DMS153 (cell line): Measurements from ENCODE around the gene FYB2.

Source experiments
- DNase-seq: peaks from one replicate; lab custom pipeline; 2025; lab: John Stamatoyannopoulos, UW

The FYB2 gene, protein sequence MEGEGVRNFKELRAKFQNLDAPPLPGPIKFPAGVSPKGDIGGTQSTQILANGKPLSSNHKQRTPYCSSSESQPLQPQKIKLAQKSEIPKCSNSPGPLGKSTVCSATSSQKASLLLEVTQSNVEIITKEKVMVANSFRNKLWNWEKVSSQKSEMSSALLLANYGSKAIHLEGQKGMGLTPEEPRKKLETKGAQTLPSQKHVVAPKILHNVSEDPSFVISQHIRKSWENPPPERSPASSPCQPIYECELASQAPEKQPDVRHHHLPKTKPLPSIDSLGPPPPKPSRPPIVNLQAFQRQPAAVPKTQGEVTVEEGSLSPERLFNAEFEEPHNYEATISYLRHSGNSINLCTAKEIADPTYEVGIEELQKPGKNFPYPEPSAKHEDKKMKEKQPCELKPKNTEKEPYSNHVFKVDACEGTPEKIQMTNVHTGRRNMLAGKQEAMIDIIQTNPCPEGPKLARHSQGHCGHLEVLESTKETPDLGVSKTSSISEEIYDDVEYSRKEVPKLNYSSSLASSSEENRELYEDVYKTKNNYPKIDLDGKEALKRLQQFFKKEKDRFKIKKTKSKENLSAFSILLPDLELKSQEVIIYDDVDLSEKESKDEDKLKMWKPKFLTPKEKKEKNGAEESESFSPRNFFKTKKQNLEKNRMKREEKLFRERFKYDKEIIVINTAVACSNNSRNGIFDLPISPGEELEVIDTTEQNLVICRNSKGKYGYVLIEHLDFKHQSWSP

DNA sequence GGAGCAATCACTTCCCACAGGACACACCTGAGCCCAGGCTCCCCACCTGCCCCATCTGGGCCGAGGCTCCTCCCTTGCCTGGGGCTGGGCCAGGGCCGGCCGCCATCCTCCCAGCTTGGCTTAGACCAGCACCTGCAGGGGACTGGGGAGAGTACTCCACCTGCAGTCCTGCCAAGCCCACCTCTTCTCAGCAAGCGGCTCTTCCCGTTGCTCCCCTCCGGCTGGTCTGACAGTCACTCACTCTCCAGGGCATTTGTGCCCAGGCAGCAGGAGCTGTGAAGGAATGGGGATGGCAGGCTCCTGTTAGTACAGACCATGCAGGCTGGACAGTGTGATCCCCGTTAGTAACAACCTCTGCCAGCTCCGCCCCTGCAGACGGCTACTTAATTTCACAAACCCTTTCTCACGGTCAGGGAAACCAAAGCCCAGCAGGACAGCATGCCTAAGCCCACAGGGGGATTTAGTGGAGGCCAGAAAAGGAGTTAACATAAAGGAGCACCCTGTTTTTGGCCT lies at the start of gene FYB2:
Gene FYB2, minus strand, starts transcription at position 18 of the 513 bp plus-strand sequence. CDS start 114 bp downstream, outside the sequence.
- no peak for DNase-seq

DNA sequence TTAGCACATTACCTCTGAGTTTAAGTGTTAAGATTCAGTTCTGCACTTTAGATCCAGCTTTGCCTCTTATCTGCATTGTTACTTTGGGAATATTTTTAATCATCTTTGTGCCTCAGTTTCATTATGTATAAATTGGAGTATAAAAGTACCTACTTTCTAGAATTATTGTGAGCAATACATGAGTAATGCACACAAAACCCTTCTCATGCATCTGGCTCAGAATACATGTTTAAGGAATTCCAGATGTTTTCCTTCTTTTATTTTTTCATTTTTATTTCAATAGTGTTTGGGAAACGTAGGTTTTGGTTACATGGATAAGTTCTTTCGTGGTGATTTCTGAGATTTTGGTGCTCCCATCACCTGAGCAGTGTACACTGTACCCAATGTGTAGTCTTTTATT lies 49.6 kb upstream of the FYB2 start:
- no peak for DNase-seq

DNA sequence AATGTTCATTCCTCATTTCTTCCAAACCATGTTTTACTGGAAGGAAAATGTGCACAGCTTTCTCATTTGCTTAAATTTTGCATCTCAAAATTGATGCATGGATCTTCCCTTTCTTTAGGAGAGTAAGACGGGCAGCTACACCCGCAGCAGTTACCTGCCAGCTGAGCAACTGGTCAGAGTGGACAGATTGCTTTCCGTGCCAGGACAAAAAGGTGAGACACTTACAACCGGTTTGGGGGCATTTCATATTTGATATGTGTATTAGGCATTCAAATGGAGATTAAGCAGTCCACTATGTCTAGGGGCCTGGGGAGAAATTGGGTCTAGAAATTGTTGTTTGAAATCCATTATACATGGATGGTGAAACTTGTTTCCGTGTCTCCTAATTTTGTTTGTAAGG lies 48.3 kb upstream of the FYB2 start:
- DNase-seq: no peak

DNA sequence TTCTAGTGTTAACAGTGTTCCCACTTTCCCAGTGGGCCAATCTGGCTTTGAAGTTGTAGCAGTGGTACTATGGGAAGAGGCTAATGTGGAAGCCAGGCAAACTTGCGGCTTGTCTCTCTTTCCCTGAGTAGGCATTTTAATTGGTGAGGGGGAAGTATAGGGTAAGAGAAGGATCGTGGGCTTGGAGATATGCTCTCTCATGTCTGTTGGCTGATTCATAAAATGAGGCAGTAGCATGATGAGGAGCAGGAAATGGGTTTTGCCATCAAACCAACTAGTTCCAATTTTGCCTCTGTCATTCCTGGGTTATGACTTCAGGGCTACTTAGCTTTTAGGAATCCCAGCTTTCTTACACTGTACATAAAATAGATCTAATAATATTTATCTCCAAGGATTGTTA lies 47.5 kb upstream of the FYB2 start:
- DNase-seq: no peak

DNA sequence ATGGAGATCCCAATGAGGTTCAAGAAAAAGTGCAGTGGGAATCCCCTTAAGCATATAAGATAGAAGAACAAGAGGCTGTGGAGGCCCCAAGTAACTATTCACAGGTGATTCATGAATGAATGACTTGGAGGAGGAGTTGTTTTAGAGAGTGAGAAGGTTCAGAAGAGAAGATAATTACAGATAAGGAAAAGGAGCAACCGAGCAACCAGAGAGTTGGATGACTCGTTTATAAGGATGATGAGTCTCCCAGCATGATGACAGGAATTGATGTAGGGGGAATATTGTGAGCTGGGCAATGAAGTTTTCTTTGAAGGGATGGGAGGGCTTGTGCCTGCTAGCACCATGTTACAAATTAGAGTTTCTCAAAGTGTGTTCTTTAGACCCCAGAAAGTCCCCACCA lies 45.2 kb upstream of the FYB2 start:
- no peak for DNase-seq

DNA sequence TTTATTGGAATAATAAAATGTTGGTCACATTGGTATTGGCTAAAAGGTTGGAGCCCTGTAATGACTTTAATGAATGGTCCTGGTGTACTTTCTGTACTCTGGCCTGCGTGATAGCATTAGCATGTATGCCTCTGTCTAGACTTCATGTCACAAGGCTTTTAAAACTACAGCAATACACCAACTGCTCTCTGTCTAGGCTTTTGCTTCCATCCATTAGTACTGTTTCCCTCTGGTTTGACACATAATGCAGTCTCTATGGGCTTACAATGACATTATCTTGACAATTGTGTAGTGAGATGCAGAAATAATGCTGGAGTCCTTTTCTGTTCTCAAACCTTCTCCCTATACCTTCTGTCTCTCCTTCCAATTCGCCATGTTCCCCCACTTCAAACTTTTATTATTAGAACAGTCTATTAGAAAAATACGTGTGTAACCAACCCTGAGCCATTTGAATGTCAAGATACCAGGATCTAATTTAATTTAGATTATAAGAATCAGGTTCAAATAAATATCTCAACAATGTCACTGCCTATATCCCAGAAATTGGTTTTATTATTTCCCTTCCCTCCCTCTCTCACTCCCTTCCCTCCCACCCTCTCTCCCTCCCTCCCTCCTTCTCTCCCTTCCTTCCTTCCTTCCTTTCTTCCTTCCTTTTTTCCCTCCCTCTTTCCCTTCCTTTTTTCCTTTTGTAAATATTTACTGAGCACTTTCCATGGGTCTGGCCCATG lies 44.2 kb upstream of the FYB2 start:
- DNase-seq: no peak

DNA sequence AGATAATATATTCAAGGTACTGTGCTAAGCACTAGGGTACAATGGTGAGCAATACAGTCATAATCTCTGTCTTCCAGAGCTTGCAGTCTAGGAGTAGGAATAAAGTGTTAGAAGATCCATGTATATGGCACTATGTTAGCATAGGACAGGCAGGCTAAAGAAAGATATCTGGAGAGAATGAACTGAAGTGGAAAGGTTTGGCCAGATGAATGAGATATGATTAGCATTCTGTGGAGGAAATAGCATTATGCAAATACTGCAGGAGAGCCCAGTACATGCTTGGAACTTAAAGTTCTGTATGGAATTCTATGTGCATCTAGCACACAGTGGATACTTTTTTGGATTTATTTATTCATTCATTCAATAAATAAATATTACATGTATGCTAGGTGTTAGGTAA lies 40.1 kb upstream of the FYB2 start:
- no peak for DNase-seq

DNA sequence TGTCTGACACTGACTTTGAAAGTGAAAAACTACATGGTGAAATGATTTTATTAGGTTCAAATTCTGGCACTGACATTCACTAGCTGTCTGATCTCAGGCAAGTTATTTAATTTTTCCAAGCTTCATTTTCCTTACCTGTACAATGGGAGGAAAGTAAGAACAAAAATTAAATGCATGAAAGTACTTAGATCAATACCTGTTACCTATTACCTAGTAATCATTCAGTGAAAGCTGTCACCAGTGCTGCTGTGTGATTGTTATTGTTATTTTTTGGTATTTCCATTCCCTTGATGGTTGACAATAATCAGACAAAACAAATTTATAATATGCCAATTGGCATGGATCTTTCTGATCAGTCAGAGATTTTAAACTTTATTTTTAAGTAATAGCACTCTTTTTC lies 37.0 kb upstream of the FYB2 start:
- no peak for DNase-seq

DNA sequence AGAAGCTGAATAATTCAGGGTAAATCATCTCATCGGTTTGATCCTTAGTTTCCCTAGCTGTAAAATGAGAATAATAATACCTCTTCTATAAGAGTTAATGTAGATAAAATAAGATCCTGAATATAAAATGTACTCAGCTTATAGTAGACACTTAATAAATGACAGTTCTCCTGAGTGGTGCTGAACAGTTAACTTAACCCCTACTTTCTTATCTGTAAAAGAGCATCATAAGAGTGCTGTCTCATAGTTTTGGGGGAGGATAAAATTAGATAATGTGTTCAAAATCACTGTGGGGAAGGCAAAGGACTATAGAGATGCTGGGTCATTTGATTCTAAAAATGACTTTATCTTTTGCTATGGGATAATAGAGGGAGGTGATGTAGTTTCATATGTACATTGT lies 36.0 kb upstream of the FYB2 start:
- DNase-seq: no peak

DNA sequence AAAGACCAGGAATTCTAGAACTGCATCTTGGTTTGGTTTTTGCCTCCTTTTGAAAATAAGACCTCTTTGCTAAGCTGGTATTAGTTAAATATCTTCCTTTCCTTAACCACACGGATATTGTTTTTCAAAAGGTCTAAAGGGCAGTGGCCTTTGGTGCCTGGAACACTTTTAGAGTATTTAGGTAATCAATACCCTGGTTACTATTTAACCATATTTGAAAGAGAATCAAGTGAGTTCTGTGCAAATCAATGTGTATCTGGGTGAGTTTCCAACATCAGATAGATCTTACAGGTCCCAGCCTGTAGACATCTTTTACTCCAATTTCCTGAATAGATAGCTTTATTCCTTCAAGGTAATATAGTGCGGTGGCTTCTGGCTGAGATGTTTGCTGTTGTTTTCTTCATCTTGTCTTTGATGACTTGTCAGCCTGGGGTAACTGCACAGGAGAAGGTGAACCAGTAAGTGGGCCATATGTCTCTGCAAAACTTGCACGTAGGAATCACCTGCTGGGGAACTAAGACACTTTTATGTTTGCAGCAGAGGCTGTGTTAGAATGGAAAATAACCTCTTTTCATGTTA lies 35.4 kb upstream of the FYB2 start, which contains the start of gene C8A:
Gene C8A, plus strand, starts transcription at position 277 of the 579 bp plus-strand sequence. Its CDS starts 105 bp downstream, at position 382.
- DNase-seq: no peak

DNA sequence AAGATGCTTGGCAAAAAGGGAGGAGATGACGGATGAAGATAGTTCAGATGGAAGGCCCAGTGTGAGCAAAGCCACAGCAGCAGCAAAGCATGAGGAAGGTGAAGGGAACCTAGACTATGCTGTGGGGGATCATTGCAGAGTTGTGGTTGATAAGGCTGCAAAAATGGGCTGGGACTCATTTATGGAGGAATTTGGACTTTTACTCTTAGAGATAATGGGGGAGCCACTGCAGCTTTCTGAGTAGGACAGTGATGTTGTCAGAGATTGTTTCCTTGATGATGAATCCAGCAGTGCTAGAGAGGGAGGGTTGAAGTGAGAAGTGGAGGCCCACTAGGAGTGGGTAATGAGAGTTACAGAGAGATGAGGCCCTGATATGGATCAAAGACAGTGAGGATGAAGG lies 33.3 kb upstream of the FYB2 start:
- no peak for DNase-seq

DNA sequence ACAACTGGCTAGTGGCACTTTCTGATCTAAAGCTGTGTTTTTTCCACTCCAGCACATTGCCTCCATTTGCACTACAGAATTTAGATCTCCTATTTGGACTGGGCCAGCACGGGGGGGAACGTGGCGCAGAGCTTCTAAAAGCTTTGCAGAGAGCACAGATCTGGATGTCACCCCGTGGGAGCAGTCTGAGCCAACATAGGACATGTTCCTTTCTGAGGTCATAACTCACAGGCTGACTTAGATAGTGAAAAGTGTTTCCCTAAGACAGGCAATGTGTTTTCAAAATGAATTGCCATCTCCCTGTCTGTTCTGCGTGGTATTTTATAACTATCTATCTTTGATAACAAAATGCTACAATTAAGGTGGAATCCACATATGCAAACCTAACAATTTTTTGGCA lies 31.7 kb upstream of the FYB2 start:
- no peak for DNase-seq

DNA sequence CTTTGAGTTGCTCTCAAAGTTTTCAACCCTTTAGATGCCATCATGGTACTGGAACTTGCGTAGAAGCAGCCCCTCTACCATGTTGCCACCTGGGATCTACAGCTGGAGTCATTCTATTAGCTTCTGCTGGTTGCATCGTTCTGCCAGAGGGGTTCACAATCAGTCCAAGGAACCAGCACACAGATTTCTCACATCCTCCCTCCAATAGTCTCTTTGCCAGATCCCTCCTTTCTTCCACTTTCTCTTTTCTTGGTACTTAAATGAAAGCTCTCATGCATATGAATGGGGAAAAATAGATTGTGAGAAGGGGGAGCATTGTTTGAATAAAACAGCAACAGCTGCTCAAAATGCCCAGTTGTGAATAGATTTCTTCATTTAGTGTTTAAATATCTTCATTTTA lies 31.2 kb upstream of the FYB2 start:
- DNase-seq: no peak

DNA sequence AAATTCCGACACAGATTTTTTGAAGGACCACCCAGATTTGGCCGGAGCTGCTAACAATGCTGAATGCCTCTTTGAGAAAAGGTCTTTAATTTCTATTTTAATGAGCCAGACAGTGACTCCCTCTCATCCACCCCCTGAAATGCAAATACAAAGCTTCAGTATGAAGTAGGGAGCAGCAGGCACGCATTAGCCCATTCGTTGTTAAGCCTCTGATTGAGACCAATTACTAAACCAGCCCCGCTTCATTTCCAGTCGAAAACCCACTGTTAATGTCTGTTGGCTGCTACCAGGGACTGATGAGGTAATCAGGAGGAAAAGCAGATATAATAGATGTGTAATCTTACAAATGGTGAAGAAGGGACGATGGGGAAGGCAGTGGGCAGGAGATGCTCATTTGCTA lies 30.5 kb upstream of the FYB2 start:
- DNase-seq: no peak

DNA sequence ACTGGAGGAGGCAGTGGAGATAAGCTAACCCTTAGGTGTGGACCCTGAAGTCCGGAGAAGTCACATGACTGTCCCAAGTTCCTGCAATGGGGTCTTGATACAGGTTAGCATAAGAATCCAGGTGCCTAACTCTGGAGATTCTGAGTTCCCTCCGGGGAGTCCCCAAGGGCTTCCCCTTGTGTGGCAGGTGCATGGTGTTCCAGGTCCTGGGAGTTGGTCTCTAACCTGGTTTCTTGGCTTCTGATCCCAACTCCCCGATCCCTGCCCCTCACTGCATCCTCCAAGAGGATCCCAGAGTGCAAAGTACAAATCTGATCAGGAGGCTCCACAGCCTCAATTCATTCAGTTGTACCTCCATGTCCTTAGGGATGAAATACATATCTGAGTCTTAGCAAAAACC lies 26.1 kb upstream of the FYB2 start:
- no peak for DNase-seq

DNA sequence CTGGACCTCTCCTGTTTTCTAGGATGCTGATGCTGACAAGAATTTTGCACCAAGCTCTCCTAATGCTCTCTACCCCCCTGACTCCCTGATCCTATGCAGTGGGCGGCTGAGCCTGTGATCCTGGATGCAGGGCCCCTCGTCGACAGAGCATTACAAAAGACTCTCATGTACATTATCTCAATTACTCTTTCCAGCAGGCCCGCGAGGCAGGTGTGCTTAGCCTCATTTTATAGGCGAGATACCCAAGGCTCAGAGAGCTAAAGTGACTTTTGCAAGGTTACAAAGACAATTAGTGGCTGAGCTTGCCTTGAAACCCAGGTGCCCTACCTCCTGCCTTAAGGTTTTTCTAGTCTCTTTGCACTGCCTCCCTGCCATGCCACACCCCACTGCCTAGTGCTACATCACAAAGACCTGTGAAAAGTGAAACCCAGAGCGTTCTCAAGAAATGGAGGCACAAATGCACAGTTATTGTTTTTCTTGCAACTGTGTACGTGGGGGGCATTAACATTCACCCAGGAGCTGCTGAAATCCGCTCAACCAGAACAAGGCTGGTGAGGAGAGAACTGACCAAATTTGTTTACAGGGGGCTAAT lies 25.4 kb upstream of the FYB2 start:
- no peak for DNase-seq

DNA sequence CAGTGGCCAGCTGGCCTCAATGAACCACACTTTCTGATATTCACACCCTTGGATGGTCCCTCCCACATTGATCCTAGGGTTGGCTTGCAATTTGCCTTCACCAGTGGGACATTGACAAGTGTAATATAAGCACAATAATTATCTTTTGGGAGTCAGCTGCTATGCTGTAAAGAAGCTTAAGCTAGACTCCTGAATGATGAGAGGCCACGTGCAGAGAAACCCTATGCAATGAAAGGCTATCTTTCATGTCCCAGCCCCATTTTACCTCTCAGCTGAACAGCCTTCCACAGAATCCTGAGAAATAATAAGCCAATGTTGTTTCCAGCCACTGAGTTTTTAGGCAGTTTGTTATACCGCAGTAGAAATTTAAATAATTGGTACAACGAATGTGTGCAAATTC lies 24.3 kb upstream of the FYB2 start:
- no peak for DNase-seq

DNA sequence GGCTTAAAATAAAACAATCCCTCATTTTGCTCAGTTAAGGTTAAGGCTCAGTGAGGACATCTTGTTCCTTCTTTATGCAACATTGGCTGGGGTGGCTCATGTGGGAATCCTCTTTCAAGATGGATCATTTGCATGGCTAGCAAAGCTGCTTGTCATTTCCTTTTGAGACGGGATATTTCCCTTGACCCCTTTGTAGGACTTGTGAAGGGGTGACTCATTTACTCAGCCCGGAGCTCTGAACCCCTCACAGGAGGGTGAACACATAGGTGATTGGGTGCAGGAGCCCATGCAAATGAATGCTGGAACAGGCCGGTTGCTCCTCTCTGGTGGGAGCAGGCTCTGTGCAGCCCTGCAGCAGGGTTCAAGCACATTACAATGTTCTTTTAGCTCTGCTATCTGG lies 19.6 kb upstream of the FYB2 start:
- DNase-seq: no peak

DNA sequence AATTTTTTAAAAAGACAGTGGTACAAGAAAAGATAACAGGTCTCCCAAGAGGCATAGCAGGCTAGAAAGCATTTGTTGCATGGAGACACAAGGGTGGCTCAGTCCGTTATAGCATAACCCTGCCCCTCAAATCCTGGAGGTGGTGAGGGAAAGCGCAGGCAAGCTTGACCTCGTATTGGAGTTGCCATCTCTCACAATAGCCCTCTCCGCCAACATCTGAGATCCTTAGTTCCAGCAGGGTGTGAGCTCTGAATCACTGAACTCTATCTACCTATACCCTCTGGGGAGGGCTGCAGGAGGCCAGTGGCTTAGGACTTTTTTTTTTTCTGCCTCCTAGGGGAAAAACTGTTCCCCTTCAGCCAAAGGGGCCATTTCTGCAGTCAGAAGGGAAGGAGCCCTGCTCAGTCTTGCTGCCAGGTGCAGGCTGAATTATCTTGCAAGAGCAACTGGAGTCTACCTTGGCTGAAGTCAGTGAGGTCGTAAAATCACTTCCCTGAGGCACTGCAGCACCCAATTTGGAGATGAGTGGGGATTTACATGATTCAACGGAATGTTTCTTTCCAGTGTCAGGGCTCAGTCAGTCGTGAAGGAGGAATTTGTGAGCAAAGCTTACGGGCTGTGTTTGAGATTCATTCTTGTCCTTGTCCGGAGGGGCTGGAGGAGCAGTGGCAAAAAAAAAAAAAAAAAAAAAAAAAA lies 18.2 kb upstream of the FYB2 start:
- DNase-seq: no peak

DNA sequence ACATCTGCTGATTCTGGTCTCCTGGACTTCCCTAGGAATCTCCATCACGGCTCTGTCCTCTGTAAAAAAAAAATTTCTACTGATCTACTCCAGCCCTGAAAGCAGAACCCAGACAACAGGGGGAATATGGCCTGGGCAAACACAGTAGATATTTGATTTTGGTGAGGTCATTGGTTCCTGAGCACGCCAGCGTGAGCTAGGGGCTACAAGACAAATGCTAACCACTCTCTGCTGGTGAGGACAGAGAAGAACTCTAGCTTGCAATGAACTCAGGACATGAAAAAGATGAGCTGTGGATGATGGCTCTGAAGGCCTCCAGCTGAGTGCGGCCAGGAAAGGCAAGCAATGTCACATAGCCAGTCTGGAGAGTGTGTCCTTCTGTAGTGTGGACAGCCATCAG lies 17.2 kb upstream of the FYB2 start:
- DNase-seq: no peak

DNA sequence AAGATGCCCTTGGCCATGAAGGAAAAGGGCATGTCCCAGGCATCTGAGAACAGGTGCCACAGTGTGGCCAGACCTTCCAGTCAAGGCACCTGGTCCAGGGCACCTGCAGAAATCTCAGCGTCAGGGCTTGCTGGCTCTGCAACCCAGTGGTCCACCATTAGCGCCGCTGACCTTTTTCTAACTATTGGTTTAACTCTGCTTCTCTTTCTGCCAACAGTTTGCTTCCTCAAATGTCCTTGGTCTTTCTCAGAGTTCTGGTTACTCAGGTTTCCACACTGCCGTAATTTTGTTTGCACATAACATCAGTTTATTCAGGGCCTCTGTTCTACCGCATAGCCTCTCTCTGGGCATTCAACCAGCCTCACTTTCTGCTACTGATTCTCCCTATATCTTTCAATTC lies 16.5 kb upstream of the FYB2 start:
- no peak for DNase-seq
